Stomach smooth muscle (tissue), 2 donors: ENCODE results near the gene RAB5A.
"Not testable (repeated sequence)": the region's sequence is repeated elsewhere in the genome, so short reads cannot be mapped to it uniquely, and the experiment has no call there.

Experiments
- H3K27ac ChIP-seq: one replicate; pipeline ENCODE4 v1.7.0; 2013; ENCODE audit warnings: mild to moderate bottlenecking, low read length, inconsistent platforms
- H3K27me3 ChIP-seq, 2 donors: one replicate each; pipeline ENCODE4 v1.7.0; 2013; ENCODE audit warnings: low read length in 2 of 2; ENCODE audit not compliant: insufficient read depth in 2 of 2, control insufficient read depth in 1 of 2
- H3K36me3 ChIP-seq, 2 donors: one replicate each; pipeline ENCODE4 v1.7.0; 2013; ENCODE audit warnings: low read length in 2 of 2; ENCODE audit not compliant: control insufficient read depth in 2 of 2, insufficient read depth in 2 of 2
- H3K4me1 ChIP-seq: one replicate; pipeline ENCODE4 v1.7.0; 2013; ENCODE audit warnings: low read length; ENCODE audit not compliant: control insufficient read depth, insufficient read depth
- H3K4me3 ChIP-seq, 2 donors: one replicate each; pipeline ENCODE4 v1.7.0; 2013; ENCODE audit warnings: low read length in 2 of 2
- H3K9ac ChIP-seq, 2 donors: one replicate each; pipeline ENCODE4 v1.7.0; 2013; ENCODE audit warnings: low read length in 2 of 2, mild to moderate bottlenecking in 1 of 2
- H3K9me3 ChIP-seq, 2 donors: one replicate each; pipeline ENCODE4 v1.7.0; 2013; ENCODE audit warnings: low read length in 2 of 2; ENCODE audit not compliant: control insufficient read depth in 2 of 2
- donor health status: healthy.
- donor health status: Pancreatic carcinoma.

Gene RAB5A

GRCh38 chr3:19946832-19947548 lies at the start of gene RAB5A:
TSS of gene RAB5A (plus strand) at chr3:19947097. CDS start at chr3:19950899, 3,802 bp downstream.
- Histone ChIP-seq H3K9ac (peak within 1 kb of the TSS; percentile 91 to 99), H3K4me1 (peaks cover 9% of the 10 kb centered on the region)

GRCh38 chr3:19898721-19899120 lies 48.2 kb upstream of the RAB5A start:
- H3K4me1 ChIP-seq, result no peaks in the 10 kb centered on the region
- H3K9ac ChIP-seq, result no peak overlapping the region
- H3K27me3 ChIP-seq, result no peaks in the 10 kb centered on the region
- no peak overlapping the region for H3K4me3 ChIP-seq
- H3K27ac ChIP-seq, result no peak overlapping the region
- no peaks in the 10 kb centered on the region for H3K36me3 ChIP-seq
- H3K9me3 ChIP-seq, result no peaks in the 10 kb centered on the region

More at GRCh38 chr3:19946832-19947548, at the start of gene RAB5A:
- Histone ChIP-seq H3K27me3 (no peaks in the 10 kb centered on the region), H3K36me3 (peaks cover 6 to 8% of the 10 kb centered on the region in 2 donors), H3K27ac (peak within 1 kb of the TSS; percentile 93), H3K4me3 (peak within 1 kb of the TSS; percentile 94 to 97), H3K9me3 (no peaks in the 10 kb centered on the region)

- H3K27me3 ChIP-seq, result no peaks in the 10 kb centered on the region
- H3K9me3 ChIP-seq, result no peaks in the 10 kb centered on the region
- H3K27ac ChIP-seq, result no peak overlapping the region
- no peaks in the 10 kb centered on the region for H3K4me1 ChIP-seq
- H3K9ac ChIP-seq, result no peak overlapping the region
- H3K4me3 ChIP-seq, result no peak overlapping the region
- H3K36me3 ChIP-seq, result no peaks in the 10 kb centered on the region
Measured at GRCh38 chr3:19899264-19899663, 47.6 kb upstream of the RAB5A start.

- H3K4me1 ChIP-seq, H3K27ac ChIP-seq, H3K9me3 ChIP-seq, H3K4me3 ChIP-seq, H3K9ac ChIP-seq, H3K27me3 ChIP-seq, H3K36me3 ChIP-seq: not testable (repeated sequence)
Measured at GRCh38 chr3:19899833-19900232, 47.1 kb upstream of the RAB5A start.

- Histone ChIP-seq H3K27me3 (no peaks in the 10 kb centered on the region), H3K4me3 (no peak overlapping the region), H3K36me3 (no peaks in the 10 kb centered on the region), H3K9me3 (no peaks in the 10 kb centered on the region), H3K27ac (no peak overlapping the region), H3K4me1 (no peaks in the 10 kb centered on the region), H3K9ac (no peak overlapping the region)
Measured at GRCh38 chr3:19901337-19901736, 45.6 kb upstream of the RAB5A start.

GRCh38 chr3:19901918-19902317 lies 45.0 kb upstream of the RAB5A start:
- Histone ChIP-seq H3K9me3 (no peaks in the 10 kb centered on the region), H3K4me1 (no peaks in the 10 kb centered on the region), H3K4me3 (no peak overlapping the region), H3K9ac (no peak overlapping the region), H3K27me3 (no peaks in the 10 kb centered on the region), H3K27ac (no peak overlapping the region), H3K36me3 (no peaks in the 10 kb centered on the region)

GRCh38 chr3:19903649-19904048 lies 43.2 kb upstream of the RAB5A start:
- Histone ChIP-seq H3K9me3 (no peaks in the 10 kb centered on the region), H3K36me3 (no peaks in the 10 kb centered on the region), H3K9ac (no peak overlapping the region), H3K4me3 (no peak overlapping the region), H3K4me1 (no peaks in the 10 kb centered on the region), H3K27me3 (no peaks in the 10 kb centered on the region), H3K27ac (no peak overlapping the region)

GRCh38 chr3:19907523-19907922 lies 39.4 kb upstream of the RAB5A start:
- Histone ChIP-seq H3K27me3 (no peaks in the 10 kb centered on the region), H3K4me1 (no peaks in the 10 kb centered on the region), H3K4me3 (no peak overlapping the region), H3K27ac (no peak overlapping the region), H3K36me3 (no peaks in the 10 kb centered on the region), H3K9ac (no peak overlapping the region), H3K9me3 (peaks cover 0 to 5% of the 10 kb centered on the region in 2 donors)

- no peaks in the 10 kb centered on the region for H3K36me3 ChIP-seq
- no peaks in the 10 kb centered on the region for H3K27me3 ChIP-seq
- H3K9ac ChIP-seq, result no peak overlapping the region
- peaks cover 0 to 5% of the 10 kb centered on the region in 2 donors for H3K9me3 ChIP-seq
- H3K4me1 ChIP-seq, result no peaks in the 10 kb centered on the region
- H3K27ac ChIP-seq, result no peak overlapping the region
- no peak overlapping the region for H3K4me3 ChIP-seq
Measured at GRCh38 chr3:19911452-19911851, 35.4 kb upstream of the RAB5A start.

- H3K27ac ChIP-seq, result no peak overlapping the region
- no peaks in the 10 kb centered on the region for H3K36me3 ChIP-seq
- no peak overlapping the region for H3K4me3 ChIP-seq
- H3K9ac ChIP-seq, result no peak overlapping the region
- H3K4me1 ChIP-seq, result no peaks in the 10 kb centered on the region
- no peaks in the 10 kb centered on the region for H3K9me3 ChIP-seq
- H3K27me3 ChIP-seq, result no peaks in the 10 kb centered on the region
Measured at GRCh38 chr3:19917167-19917566, 29.7 kb upstream of the RAB5A start.

GRCh38 chr3:19920401-19921080 lies 26.4 kb upstream of the RAB5A start:
- no peaks in the 10 kb centered on the region for H3K36me3 ChIP-seq
- H3K9me3 ChIP-seq, result no peaks in the 10 kb centered on the region
- H3K4me1 ChIP-seq, result no peaks in the 10 kb centered on the region
- H3K27ac ChIP-seq, result no peak overlapping the region
- no peak overlapping the region for H3K9ac ChIP-seq
- H3K4me3 ChIP-seq, result no peak overlapping the region
- H3K27me3 ChIP-seq, result no peaks in the 10 kb centered on the region
